ENCODE results near the gene SSBP3.
A peak's percentile ranks its signal among the peaks of the same experiment; 100 is the strongest.

The SSBP3 gene

GRCh38 chr1:54409156-54410142 lies 3.3 kb upstream of the SSBP3 start:
- no peak for DNase-seq

- DNase-seq, result no peak
These were observed 2.2 kb upstream of the SSBP3 start for GRCh38 chr1:54408147-54409066.

- peak; percentile 89 to 95 for DNase-seq
These were observed 1.4 kb upstream of the SSBP3 start for GRCh38 chr1:54407404-54408146.

GRCh38 chr1:54407154-54407403 lies 885 bp upstream of the SSBP3 start:
- DNase-seq, result no peak

- peak in 1 of 2 experiments; percentile 35 for DNase-seq
These were observed 298 bp downstream of the SSBP3 start for GRCh38 chr1:54405898-54406293.

- DNase-seq, result no peak
These were observed 976 bp downstream of the SSBP3 start for GRCh38 chr1:54404939-54405897.

GRCh38 chr1:54404263-54404662 lies 1.9 kb downstream of the SSBP3 start:
- DNase-seq, result no peak

- DNase-seq, result no peak
These were observed 2.4 kb downstream of the SSBP3 start for GRCh38 chr1:54403808-54404261.

GRCh38 chr1:54403405-54403804 lies 2.8 kb downstream of the SSBP3 start:
- no peak for DNase-seq

- no peak for DNase-seq
These were observed 3.3 kb downstream of the SSBP3 start for GRCh38 chr1:54402896-54403295.

GRCh38 chr1:54401799-54402198 lies 4.4 kb downstream of the SSBP3 start:
- DNase-seq, result no peak

GRCh38 chr1:54400329-54400728 lies 5.9 kb downstream of the SSBP3 start:
- DNase-seq, result no peak

GRCh38 chr1:54399765-54400164 lies 6.4 kb downstream of the SSBP3 start:
- DNase-seq, result no peak

GRCh38 chr1:54398963-54399528 lies 7.1 kb downstream of the SSBP3 start:
- no peak for DNase-seq

GRCh38 chr1:54397980-54398379 lies 8.2 kb downstream of the SSBP3 start:
- no peak for DNase-seq

- peak in 1 of 2 experiments; percentile 56 for DNase-seq
These were observed 9.1 kb downstream of the SSBP3 start for GRCh38 chr1:54397090-54397591.

- DNase-seq, result peak in 1 of 2 experiments; percentile 25
These were observed 9.8 kb downstream of the SSBP3 start for GRCh38 chr1:54396261-54396933.

- no peak for DNase-seq
These were observed 10.8 kb downstream of the SSBP3 start for GRCh38 chr1:54395281-54395934.

- no peak for DNase-seq
These were observed 12.1 kb downstream of the SSBP3 start for GRCh38 chr1:54394104-54394503.

- no peak for DNase-seq
These were observed 13.8 kb downstream of the SSBP3 start for GRCh38 chr1:54392401-54392800.

All from NCI-H446 (cell line).